H1 (cell line): Measurements from ENCODE around the gene PI16. TPM values are rescaled to one million over a fixed set of nuclear protein-coding genes. Genes with fewer than 3 reads are reported as not detected.

Experiments
- polyA plus RNA-seq, 7 experiments: library from polyadenylated mRNA; depleted of rRNA in 3 of 7; stranded (reverse) in 5 of 7; unstranded in 2 of 7; fragments of >200 nt in 5 of 7; fragments of 200-250 nt in 2 of 7; gene quantifications; 1 replicate in 5 of 7; 2 replicates in 1 of 7; 4 replicates in 1 of 7; pipeline versions ENCODE4 v1.2.1 to v1.2.3, GENCODE V29; 2011 to 2013; ENCODE audit warnings: missing spikeins in 2 of 7, mixed read lengths in 2 of 7
- total RNA-seq: library from RNA; stranded (reverse); fragmentation: NEBNext Ultra II Directional; extraction: Animal tissue kit (Norgen Biotek cat#: 25700); gene quantifications from 2 replicates; pipeline ENCODE4 v1.2.1, GENCODE V29; 2021
- TF ChIP-seq, protein P1 (sequence below): fragments of 300-600 bp; sonication (generic); IDR thresholded peaks from 2 replicates; pipeline ENCODE4 v1.7.1; 2012; ENCODE audit warnings: low read length, moderate library complexity, mild to moderate bottlenecking, inconsistent platforms; ENCODE audit not compliant: insufficient replicate concordance

Gene PI16
- total and polyA plus RNA-seq, 2 of the 8 experiments (the other 6 are each of a cell fraction or from before 2014, with no cell fraction given): 0.05 TPM; not detected in 1

DNA sequence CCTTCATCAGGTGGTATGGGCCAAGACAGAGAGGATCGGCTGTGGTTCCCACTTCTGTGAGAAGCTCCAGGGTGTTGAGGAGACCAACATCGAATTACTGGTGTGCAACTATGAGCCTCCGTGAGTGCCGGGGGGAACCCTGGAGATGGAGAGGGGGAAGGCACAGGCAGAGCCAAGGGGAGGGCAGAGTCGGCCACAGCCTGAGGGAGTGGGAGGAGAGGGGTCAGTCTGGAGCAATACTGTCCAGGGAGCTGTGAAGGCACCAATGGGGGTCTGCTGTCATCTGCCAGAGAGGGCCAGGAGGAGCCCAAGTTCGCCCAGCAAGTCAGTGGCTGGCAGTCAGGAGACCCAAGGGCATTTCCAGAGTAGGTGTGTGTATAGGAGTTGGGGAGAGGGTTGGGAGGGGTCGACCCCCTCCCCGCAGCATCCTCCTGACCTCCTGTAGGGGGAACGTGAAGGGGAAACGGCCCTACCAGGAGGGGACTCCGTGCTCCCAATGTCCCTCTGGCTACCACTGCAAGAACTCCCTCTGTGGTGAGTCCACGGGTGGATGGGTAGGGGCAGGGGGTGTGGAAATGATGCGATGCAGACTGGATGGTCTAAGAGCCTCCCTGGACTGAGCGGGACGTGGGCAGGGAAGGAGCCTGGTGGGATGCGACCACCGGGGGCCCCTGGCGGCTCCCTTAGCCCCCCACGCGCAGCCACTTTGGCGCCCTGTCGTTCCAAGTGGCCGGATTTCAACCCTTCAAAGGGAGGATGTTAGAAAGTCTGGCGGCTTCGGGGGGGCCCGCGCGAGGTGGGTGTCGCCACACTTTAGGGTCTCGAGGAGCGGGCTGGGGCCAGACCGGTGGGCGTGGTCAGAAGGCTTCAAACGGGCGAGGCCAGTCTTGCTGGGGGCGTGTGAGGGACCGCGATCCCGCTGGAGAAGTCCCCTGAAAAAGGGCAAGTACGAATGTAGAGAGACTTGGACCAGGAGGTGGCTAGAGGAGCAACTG is 7.2 kb downstream of the PI16 start (continued):
- TF ChIP-seq, protein P1, sequence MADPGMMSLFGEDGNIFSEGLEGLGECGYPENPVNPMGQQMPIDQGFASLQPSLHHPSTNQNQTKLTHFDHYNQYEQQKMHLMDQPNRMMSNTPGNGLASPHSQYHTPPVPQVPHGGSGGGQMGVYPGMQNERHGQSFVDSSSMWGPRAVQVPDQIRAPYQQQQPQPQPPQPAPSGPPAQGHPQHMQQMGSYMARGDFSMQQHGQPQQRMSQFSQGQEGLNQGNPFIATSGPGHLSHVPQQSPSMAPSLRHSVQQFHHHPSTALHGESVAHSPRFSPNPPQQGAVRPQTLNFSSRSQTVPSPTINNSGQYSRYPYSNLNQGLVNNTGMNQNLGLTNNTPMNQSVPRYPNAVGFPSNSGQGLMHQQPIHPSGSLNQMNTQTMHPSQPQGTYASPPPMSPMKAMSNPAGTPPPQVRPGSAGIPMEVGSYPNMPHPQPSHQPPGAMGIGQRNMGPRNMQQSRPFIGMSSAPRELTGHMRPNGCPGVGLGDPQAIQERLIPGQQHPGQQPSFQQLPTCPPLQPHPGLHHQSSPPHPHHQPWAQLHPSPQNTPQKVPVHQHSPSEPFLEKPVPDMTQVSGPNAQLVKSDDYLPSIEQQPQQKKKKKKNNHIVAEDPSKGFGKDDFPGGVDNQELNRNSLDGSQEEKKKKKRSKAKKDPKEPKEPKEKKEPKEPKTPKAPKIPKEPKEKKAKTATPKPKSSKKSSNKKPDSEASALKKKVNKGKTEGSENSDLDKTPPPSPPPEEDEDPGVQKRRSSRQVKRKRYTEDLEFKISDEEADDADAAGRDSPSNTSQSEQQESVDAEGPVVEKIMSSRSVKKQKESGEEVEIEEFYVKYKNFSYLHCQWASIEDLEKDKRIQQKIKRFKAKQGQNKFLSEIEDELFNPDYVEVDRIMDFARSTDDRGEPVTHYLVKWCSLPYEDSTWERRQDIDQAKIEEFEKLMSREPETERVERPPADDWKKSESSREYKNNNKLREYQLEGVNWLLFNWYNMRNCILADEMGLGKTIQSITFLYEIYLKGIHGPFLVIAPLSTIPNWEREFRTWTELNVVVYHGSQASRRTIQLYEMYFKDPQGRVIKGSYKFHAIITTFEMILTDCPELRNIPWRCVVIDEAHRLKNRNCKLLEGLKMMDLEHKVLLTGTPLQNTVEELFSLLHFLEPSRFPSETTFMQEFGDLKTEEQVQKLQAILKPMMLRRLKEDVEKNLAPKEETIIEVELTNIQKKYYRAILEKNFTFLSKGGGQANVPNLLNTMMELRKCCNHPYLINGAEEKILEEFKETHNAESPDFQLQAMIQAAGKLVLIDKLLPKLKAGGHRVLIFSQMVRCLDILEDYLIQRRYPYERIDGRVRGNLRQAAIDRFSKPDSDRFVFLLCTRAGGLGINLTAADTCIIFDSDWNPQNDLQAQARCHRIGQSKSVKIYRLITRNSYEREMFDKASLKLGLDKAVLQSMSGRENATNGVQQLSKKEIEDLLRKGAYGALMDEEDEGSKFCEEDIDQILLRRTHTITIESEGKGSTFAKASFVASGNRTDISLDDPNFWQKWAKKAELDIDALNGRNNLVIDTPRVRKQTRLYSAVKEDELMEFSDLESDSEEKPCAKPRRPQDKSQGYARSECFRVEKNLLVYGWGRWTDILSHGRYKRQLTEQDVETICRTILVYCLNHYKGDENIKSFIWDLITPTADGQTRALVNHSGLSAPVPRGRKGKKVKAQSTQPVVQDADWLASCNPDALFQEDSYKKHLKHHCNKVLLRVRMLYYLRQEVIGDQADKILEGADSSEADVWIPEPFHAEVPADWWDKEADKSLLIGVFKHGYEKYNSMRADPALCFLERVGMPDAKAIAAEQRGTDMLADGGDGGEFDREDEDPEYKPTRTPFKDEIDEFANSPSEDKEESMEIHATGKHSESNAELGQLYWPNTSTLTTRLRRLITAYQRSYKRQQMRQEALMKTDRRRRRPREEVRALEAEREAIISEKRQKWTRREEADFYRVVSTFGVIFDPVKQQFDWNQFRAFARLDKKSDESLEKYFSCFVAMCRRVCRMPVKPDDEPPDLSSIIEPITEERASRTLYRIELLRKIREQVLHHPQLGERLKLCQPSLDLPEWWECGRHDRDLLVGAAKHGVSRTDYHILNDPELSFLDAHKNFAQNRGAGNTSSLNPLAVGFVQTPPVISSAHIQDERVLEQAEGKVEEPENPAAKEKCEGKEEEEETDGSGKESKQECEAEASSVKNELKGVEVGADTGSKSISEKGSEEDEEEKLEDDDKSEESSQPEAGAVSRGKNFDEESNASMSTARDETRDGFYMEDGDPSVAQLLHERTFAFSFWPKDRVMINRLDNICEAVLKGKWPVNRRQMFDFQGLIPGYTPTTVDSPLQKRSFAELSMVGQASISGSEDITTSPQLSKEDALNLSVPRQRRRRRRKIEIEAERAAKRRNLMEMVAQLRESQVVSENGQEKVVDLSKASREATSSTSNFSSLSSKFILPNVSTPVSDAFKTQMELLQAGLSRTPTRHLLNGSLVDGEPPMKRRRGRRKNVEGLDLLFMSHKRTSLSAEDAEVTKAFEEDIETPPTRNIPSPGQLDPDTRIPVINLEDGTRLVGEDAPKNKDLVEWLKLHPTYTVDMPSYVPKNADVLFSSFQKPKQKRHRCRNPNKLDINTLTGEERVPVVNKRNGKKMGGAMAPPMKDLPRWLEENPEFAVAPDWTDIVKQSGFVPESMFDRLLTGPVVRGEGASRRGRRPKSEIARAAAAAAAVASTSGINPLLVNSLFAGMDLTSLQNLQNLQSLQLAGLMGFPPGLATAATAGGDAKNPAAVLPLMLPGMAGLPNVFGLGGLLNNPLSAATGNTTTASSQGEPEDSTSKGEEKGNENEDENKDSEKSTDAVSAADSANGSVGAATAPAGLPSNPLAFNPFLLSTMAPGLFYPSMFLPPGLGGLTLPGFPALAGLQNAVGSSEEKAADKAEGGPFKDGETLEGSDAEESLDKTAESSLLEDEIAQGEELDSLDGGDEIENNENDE: no peak
